Breast epithelium (tissue), 3 donors: ENCODE results near the gene SDC3.

Source experiments
- POLR2A ChIP-seq: fragments of 450-650 bp; IDR thresholded peaks from one replicate; pipeline ENCODE4 v1.6.1; 2016; ENCODE audit warnings: antibody characterized with exemption, mild to moderate bottlenecking, moderate library complexity
- TF ChIP-seq, protein P1 (sequence below), 3 donors: fragments of 450-650 bp; IDR thresholded peaks; one replicate each; pipeline ENCODE4 v1.5.1; 2016 to 2017; ENCODE audit warnings: antibody characterized with exemption in 3 of 3, mild to moderate bottlenecking in 3 of 3, moderate library complexity in 3 of 3

- TF ChIP-seq, protein P1, sequence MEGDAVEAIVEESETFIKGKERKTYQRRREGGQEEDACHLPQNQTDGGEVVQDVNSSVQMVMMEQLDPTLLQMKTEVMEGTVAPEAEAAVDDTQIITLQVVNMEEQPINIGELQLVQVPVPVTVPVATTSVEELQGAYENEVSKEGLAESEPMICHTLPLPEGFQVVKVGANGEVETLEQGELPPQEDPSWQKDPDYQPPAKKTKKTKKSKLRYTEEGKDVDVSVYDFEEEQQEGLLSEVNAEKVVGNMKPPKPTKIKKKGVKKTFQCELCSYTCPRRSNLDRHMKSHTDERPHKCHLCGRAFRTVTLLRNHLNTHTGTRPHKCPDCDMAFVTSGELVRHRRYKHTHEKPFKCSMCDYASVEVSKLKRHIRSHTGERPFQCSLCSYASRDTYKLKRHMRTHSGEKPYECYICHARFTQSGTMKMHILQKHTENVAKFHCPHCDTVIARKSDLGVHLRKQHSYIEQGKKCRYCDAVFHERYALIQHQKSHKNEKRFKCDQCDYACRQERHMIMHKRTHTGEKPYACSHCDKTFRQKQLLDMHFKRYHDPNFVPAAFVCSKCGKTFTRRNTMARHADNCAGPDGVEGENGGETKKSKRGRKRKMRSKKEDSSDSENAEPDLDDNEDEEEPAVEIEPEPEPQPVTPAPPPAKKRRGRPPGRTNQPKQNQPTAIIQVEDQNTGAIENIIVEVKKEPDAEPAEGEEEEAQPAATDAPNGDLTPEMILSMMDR (IDR thresholded peaks at IDR 0.05), result no peak
- no peak for TF ChIP-seq POLR2A
Observed at GRCh38 chr1:30942326-30942963, 33.9 kb upstream of the SDC3 start.
